Heart left ventricle (tissue), 16 donors: Measurements from ENCODE around the gene SMIM12. TPM values are rescaled to one million over a fixed set of nuclear protein-coding genes. Genes with fewer than 3 reads are reported as not detected.

Source experiments
- ATAC-seq, 4 donors: fragments of 200-7000 bp; cut with Tn5 transposase; one replicate each; pipeline ENCODE4 v1.9.1; 2020 to 2022; ENCODE audit warnings: moderate library complexity in 4 of 4, mild to moderate bottlenecking in 3 of 4, moderate number of reproducible peaks in 1 of 4
- DNase-seq, 5 donors: peaks; one replicate each; pipeline ENCODE4 v3.0.0-alpha.2; 2020
- H3K27ac ChIP-seq, 12 donors: fragments of 200-600 bp; sonication (generic) in 4 of 12; one replicate each; pipeline versions ENCODE4 v1.5.0 to v1.8.0; 2016 to 2022; ENCODE audit warnings: mild to moderate bottlenecking in 2 of 12
- H3K27me3 ChIP-seq, 9 donors: fragments of 200-600 bp; sonication (generic) in 2 of 9; one replicate each; pipeline versions ENCODE4 v1.5.1 to v1.8.0; 2016 to 2022; ENCODE audit warnings: mild to moderate bottlenecking in 3 of 9
- H3K36me3 ChIP-seq, 9 donors: fragments of 200-600 bp; sonication (generic) in 2 of 9; one replicate each; pipeline versions ENCODE4 v1.5.0 to v1.8.0; 2018 to 2022; ENCODE audit warnings: mild to moderate bottlenecking in 2 of 9
- H3K4me1 ChIP-seq, 12 donors: fragments of 200-600 bp; sonication (generic) in 4 of 12; one replicate each; pipeline versions ENCODE4 v1.5.0 to v1.8.0; 2016 to 2022; ENCODE audit warnings: mild to moderate bottlenecking in 3 of 12
- H3K4me3 ChIP-seq, 12 donors: fragments of 200-600 bp; sonication (generic) in 4 of 12; one replicate each; pipeline versions ENCODE4 v1.5.0 to v1.8.0; 2017 to 2022; ENCODE audit warnings: mild to moderate bottlenecking in 9 of 12, moderate library complexity in 4 of 12
- H3K9me3 ChIP-seq, 12 donors: fragments of 200-600 bp; sonication (generic) in 4 of 12; one replicate each; pipeline versions ENCODE4 v1.5.0 to v1.8.0; 2016 to 2022; ENCODE audit warnings: mild to moderate bottlenecking in 1 of 12
- CTCF ChIP-seq, 12 donors: fragments of 200-600 bp; sonication (generic) in 4 of 12; IDR thresholded peaks; one replicate each; pipeline versions ENCODE4 v1.5.0 to v1.8.0; 2018 to 2022; ENCODE audit warnings: antibody characterized with exemption in 12 of 12, mild to moderate bottlenecking in 5 of 12
- POLR2A ChIP-seq, 2 donors: fragments of 450-650 bp; IDR thresholded peaks; one replicate each; pipeline ENCODE4 v1.6.1; 2017; ENCODE audit warnings: antibody characterized with exemption in 2 of 2, mild to moderate bottlenecking in 2 of 2, moderate library complexity in 2 of 2
- WGBS, 4 donors: extraction: QIAGEN DNeasy Blood & Tissue Kit in 2 of 4; methylation state at CpG; one replicate each; pipeline versions ENCODE4 v1.1.5 to v1.1.7; 2013 to 2018; 5-methylcytosine and 5-hydroxymethylcytosine counted together
- intact Hi-C, 10 donors: fragments of 100-400 bp; cut with DNase I; formaldehyde crosslinking; loops; one replicate each; pipeline versions ENCODE4 v1.11.1 to v1.14.2; 2022
- polyA plus RNA-seq, 2 donors: library from polyadenylated mRNA; stranded (reverse); fragments of 200-250 nt; gene quantifications; one replicate each; pipeline ENCODE4 v1.2.3, GENCODE V29; 2013
- total RNA-seq, 9 donors: library from RNA; depleted of rRNA in 2 of 9; stranded (reverse); fragments of >200 nt in 2 of 9; fragmentation: NEBNext Ultra II Directional in 3 of 9; extraction: Animal tissue kit (Norgen Biotek cat#: 25700) in 3 of 9; gene quantifications; one replicate each; pipeline versions ENCODE4 v1.1.0 to v1.2.4, GENCODE V29; 2016 to 2023
- donor health status: ischemic (EF 13 %, LVEDD 7.1; RV severe dilation, severe dysfunction).
- donor health status: healthy with polysubstance abuse.
- donor health status: DM: no; HTN: yes; CAD: no.
- donor health status: DM: no; HTN: no; CAD: no.
- donor health status: ischemic (EF 25% LVEDD 6.9; RV normal size, moderate dysfunction).
- donor health status: ischemic (EF 25% LVEDD 5.7; RV mildly dilated, moderate dysfunction).
- donor health status: healthy.
- donor health status: DM: yes; HTN: yes; CAD: no.
- donor health status: ischemic (EF 35%, LVEDD 5.7; RV mildly dilated, moderate dysfunction).
- donor health status: nonischemic (EF 11% LVEDD 7.7; RV severe dilation, severe dysfunction).
- donor health status: DM: yes; HTN: yes; CAD: no.
- donor health status: PGD.
- donor health status: ischemic (EF 29% LVEDD 5.4; RV normal size, mild dysfunction).
- donor health status: nonischemic (EF 23%, LVEDD 6.1; RV moderate dilation, normal function).

SMIM12 gene
- total and polyA plus RNA-seq, 11 donors, result 16.1 to 98.5 (median 37.8) TPM

DNA sequence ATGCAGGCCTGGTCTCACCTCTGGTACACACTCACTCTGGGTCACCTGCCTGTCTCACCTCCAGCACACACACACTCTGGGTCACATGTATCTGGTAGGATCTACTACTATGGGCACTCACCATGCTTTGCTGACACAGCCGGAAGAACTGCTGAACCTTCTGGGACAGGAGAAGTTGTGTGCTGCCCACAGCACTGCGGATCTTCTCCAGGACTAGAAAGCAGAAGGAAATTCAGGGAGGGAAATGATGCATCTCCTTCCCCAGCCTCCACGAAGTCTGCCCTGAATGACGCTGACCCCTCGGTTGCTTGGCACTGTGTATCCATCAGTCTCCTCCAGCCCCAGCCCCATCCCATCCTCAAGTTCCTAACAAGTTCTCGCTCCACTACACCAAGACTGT lies 7.9 kb upstream of the SMIM12 start:
- H3K9me3 ChIP-seq, result no peaks in the 10 kb centered on the region
- H3K27ac ChIP-seq, result no peak overlapping the region
- no peak overlapping the region for H3K4me3 ChIP-seq
- intact Hi-C loops, result loop anchor here in 6 of 10 donors (2.0 to 10.0 kb wide), 5 partner anchors 80 to 117 kb away; partner anchors contain the start of gene TMEM35B (in 2 of the 6)
- DNase-seq (peak in 1 of 5 donors; percentile 39), ATAC-seq (peak in 2 of 4 donors; percentile 35 to 47)
- TF ChIP-seq POLR2A (IDR thresholded peaks at IDR 0.05), result no peak
- no peak for TF ChIP-seq CTCF (IDR thresholded peaks at IDR 0.05)
- 80 to 90% (median 86%) methylated on average over 5 to 6 of the region's 6 CpGs for WGBS, 4 donors
- H3K36me3 ChIP-seq, result no peaks in the 10 kb centered on the region
- H3K4me1 ChIP-seq, result peaks cover 0 to 23% (median 10%) of the 10 kb centered on the region in 12 donors
- peaks cover 0 to 7% (median 0%) of the 10 kb centered on the region in 9 donors for H3K27me3 ChIP-seq

- Histone ChIP-seq H3K27me3 (no peaks in the 10 kb centered on the region), H3K27ac (peak overlapping the region in 11 of 12 donors; percentile 60 to 94 (median 83)), H3K36me3 (no peaks in the 10 kb centered on the region), H3K4me3 (peak overlapping the region; percentile 32 to 95 (median 71)), H3K4me1 (peaks cover 0 to 23% (median 10%) of the 10 kb centered on the region in 12 donors), H3K9me3 (no peaks in the 10 kb centered on the region)
- 17 to 40% (median 36%) methylated on average over 3 to 9 of the region's 9 CpGs for WGBS, 4 donors
- intact Hi-C loops, result loop anchor here in 8 of 10 donors (1.0 to 10.0 kb wide), 7 partner anchors 13 to 118 kb away; partner anchors contain the start of gene TMEM35B (in 2 of the 8)
- DNase-seq (no peak), ATAC-seq (no peak)
- TF ChIP-seq CTCF (IDR thresholded peaks at IDR 0.05), result no peak
- TF ChIP-seq POLR2A (IDR thresholded peaks at IDR 0.05), result no peak
Observed at GRCh38 chr1:34866762-34867109, 7.2 kb upstream of the SMIM12 start.

- ATAC-seq, result peak; percentile 32 to 84 (median 76)
- H3K36me3 ChIP-seq, result no peaks in the 10 kb centered on the region
- H3K27ac ChIP-seq, result peak overlapping the region in 11 of 12 donors; percentile 60 to 94 (median 83)
- H3K9me3 ChIP-seq, result no peaks in the 10 kb centered on the region
- TF ChIP-seq POLR2A (IDR thresholded peaks at IDR 0.05) (no peak), CTCF (IDR thresholded peaks at IDR 0.05) (peak; percentile 93 to 99 (median 98))
- peak overlapping the region; percentile 32 to 95 (median 71) for H3K4me3 ChIP-seq
- peaks cover 0 to 23% (median 10%) of the 10 kb centered on the region in 12 donors for H3K4me1 ChIP-seq
- 2 to 3% (median 2%) methylated on average over 29 to 81 of the region's 81 CpGs for WGBS, 4 donors
- DNase-seq, result peak; percentile 80 to 93 (median 86)
- intact Hi-C loops, result loop anchor here in 8 of 10 donors (1.0 to 10.0 kb wide), 7 partner anchors 13 to 119 kb away; partner anchors contain the start of gene TMEM35B (in 2 of the 8)
- no peaks in the 10 kb centered on the region for H3K27me3 ChIP-seq
Observed at GRCh38 chr1:34865981-34866761, 6.6 kb upstream of the SMIM12 start.

GRCh38 chr1:34865573-34865972 lies 6.0 kb upstream of the SMIM12 start:
- Histone ChIP-seq H3K9me3 (no peaks in the 10 kb centered on the region), H3K4me3 (peak overlapping the region; percentile 32 to 95 (median 71)), H3K27me3 (no peaks in the 10 kb centered on the region), H3K36me3 (no peaks in the 10 kb centered on the region), H3K4me1 (peaks cover 0 to 23% (median 10%) of the 10 kb centered on the region in 12 donors), H3K27ac (peak overlapping the region in 11 of 12 donors; percentile 60 to 94 (median 83))
- DNase-seq (no peak), ATAC-seq (peak in 1 of 4 donors; percentile 3)
- 5 to 38% (median 18%) methylated on average over 7 to 25 of the region's 25 CpGs for WGBS, 4 donors
- TF ChIP-seq POLR2A (IDR thresholded peaks at IDR 0.05) (no peak), CTCF (IDR thresholded peaks at IDR 0.05) (no peak)
- intact Hi-C loops, result loop anchor here in 6 of 10 donors (5.0 to 10.0 kb wide), 4 partner anchors 78 to 119 kb away; partner anchors contain the start of gene TMEM35B (in 2 of the 6)
